GM18511 (cell line): Measurements from ENCODE around the gene CTNNA3.
A peak's percentile ranks its signal among the peaks of the same experiment; 100 is the strongest.
"Not testable (repeated sequence)": the region's sequence is repeated elsewhere in the genome, so short reads cannot be mapped to it uniquely, and the experiment has no call there.

ENCODE experiments used
- ATAC-seq: cut with Tn5 transposase; IDR thresholded peaks from one replicate; pipeline ENCODE4 v1.9.1; 2021; ENCODE audit warnings: mild to moderate bottlenecking, moderate library complexity; ENCODE audit not compliant: unreplicated experiment

CTNNA3 gene

DNA sequence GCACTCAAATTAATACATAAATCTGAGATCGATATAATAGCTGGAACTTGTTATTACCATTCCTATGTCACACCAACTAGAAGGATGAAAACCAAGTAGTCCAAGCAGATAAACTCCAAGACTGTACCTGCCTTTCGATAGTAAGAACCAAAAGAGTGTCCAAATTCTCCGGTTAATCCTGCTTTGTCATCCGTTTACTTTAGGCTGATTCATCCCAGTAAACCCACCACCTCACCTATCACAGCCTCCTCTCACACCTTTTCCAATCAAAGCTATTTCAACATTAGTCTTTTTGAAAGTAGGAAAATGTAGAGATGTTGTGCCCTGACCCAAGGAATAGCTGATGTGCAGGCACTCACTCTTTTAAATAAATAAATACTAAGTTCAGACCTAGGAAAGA lies 177.2 kb downstream of the CTNNA3 start:
- ATAC-seq: no peak

- no peak for ATAC-seq
Observed at GRCh38 chr10:67518043-67518442, 178.0 kb downstream of the CTNNA3 start.

GRCh38 chr10:67506757-67507091 lies 189.3 kb downstream of the CTNNA3 start:
- ATAC-seq: no peak

DNA sequence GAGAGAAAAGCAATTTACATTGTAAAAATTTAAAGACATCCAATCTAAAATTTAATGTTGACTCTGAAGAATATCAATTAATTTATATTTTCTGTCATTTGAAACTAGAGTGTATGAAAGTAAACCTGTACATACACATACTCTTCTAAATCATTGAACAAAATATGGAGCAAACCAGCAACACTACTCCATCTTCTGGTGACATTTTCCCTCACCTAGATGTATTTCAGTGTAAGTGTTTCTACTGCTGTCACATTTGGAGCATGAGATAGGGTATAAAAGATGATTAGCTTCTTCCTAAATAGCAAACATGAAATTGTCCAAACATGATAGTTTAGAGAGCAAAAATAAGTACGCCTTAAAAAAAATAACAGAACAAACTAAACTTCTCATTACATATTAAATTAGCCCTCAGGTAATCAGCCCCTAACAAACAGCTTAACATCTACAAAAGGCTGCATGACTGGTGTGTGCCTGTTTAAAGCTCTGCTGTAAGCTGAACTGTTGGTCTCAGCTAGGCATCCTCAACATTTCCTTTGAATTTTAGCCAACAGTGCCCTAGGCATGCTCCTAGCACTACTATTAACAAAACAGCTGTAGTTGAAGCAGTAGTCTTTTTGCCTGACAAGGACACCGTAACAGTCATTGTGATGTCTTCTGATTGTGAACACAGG lies 189.8 kb downstream of the CTNNA3 start:
- no peak for ATAC-seq

DNA sequence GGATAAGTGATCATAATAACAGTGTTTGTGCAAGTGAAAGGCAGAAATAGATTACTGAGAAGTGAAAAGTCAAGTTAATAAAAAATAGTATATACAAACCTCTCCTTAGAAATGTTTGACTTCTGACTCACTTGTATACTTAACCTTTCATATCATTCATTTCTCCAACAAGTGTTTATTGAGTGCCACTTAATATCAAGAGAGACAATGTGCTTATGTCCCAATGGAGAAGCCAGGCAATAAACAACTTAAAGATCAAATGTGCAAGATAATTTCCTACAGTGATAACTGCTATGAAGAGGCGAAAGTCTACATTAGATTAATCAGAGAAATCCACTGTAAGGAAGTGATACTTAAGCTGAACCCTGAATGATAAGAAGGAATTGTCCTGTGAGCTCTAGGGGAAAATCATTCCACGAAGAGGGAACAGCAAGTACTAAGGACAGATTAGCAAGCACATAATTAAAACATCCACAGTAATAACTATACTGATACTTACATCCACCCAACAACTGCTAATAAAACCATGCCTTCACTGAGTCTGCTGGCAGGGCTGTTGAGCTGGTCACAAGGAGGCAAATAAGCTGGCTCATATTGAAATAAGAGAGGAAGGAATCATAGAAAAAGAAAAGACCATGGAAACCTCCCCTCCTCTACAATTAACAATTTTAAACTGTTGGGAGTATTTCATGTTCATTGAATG lies 203.5 kb downstream of the CTNNA3 start:
- peak; percentile 52 for ATAC-seq

GRCh38 chr10:67487906-67488619 lies 207.9 kb downstream of the CTNNA3 start:
- ATAC-seq: no peak

- peak; percentile 51 for ATAC-seq
Observed at GRCh38 chr10:67487199-67487598, 208.8 kb downstream of the CTNNA3 start.

GRCh38 chr10:67477868-67478267 lies 218.1 kb downstream of the CTNNA3 start:
- ATAC-seq: no peak

GRCh38 chr10:67476201-67476600 lies 219.8 kb downstream of the CTNNA3 start:
- no peak for ATAC-seq

- ATAC-seq: no peak
Observed at GRCh38 chr10:67473850-67474633, 222.0 kb downstream of the CTNNA3 start.

DNA sequence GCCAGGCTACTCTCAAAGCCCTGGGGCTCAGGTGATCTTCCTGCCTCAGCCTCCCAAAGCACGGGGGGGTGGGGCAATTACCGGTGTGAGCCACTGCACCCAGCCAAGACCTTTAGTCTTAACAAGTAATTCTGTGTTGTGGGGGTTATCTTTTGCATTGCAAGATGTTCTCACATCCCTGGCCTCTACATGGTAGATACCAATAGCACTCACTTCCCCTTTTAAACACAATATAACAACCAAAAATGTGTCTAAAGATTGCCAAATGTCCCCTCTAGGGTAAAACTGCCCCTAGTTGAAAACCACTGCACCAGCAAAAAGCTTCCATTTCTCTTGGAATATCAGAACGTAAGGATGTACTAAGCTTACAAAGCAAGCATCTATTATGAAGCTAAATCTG lies 225.0 kb downstream of the CTNNA3 start:
- ATAC-seq: no peak

- ATAC-seq: no peak
Observed at GRCh38 chr10:67464278-67464677, 231.7 kb downstream of the CTNNA3 start.

- ATAC-seq: no peak
Observed at GRCh38 chr10:67452892-67453291, 243.1 kb downstream of the CTNNA3 start.

- ATAC-seq: no peak
Observed at GRCh38 chr10:67438605-67439304, 257.2 kb downstream of the CTNNA3 start.

DNA sequence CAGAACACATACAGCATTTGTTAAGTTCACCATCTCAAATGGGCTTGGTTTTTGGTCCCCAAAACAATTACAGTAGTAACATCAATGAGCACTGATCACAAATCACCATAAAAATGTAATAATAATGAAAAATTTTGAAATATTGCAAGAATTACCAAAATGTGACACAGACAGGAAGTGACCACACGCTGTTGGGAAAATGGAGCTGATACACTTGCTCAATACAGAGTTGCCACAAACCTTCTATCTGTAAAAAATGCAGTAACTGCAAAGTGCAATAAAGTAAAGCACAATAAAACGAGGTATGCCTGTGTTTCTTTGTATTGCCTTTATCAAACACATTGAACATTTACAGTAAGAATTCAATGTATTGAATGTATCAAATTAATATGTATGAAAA lies 262.7 kb downstream of the CTNNA3 start:
- ATAC-seq: no peak

GRCh38 chr10:67402620-67403019 lies 293.4 kb downstream of the CTNNA3 start:
- no peak for ATAC-seq

GRCh38 chr10:67401711-67402110 lies 294.3 kb downstream of the CTNNA3 start:
- no peak for ATAC-seq

DNA sequence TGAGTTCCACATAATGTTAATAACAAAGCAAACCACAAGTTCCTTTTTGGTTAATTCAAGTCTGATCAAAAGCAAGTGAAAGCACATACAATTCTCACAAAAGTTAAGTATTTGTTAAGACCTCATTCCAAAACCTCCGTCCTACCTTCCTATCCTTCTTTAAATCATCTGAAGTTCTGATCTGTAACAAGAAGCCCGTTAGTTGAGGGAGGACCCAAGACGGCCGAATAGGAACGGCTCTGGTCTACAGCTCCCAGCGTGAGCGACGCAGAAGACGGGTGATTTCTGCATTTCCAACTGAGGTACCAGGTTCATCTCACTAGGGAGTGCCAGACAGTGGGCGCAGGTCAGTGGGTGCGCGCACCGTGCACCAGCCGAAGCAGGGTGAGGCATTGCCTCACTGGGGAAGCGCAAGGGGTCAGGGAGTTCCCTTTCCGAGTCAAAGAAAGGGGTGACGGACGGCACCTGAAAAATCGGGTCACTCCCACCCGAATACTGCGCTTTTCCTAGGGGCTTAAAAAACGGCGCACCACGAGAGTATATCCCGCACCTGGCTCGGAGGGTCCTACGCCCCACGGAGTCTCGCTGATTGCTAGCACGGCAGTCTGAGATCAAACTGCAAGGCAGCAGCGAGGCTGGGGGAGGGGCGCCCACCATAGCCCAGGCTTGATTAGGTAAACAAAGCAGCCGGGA lies 309.0 kb downstream of the CTNNA3 start:
- ATAC-seq: not testable (repeated sequence)

DNA sequence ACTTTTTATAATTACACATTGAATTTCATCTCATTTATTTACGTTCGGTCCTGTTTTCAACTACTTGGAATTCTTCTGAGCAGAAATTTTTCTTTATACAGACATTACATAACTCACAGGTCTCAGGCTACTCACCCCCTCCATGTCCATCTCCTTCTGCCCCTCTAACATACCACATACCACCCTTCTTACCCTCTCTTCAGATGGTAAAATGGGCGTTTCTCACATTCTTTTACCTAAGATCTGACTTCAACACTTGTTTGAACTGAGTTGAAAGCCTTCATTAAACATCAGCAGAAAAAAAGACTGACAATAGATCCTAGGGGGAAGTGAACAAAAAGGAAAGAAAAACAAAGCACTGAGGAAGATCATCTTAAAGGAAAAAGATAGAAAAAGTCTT lies 309.7 kb downstream of the CTNNA3 start:
- ATAC-seq: no peak

- no peak for ATAC-seq
Observed at GRCh38 chr10:67385566-67385965, 310.4 kb downstream of the CTNNA3 start.
